ENCODE results near the gene CPNE9.
"Not testable (repeated sequence)": the region's sequence is repeated elsewhere in the genome, so short reads cannot be mapped to it uniquely, and the experiment has no call there.

CPNE9 gene

DNA sequence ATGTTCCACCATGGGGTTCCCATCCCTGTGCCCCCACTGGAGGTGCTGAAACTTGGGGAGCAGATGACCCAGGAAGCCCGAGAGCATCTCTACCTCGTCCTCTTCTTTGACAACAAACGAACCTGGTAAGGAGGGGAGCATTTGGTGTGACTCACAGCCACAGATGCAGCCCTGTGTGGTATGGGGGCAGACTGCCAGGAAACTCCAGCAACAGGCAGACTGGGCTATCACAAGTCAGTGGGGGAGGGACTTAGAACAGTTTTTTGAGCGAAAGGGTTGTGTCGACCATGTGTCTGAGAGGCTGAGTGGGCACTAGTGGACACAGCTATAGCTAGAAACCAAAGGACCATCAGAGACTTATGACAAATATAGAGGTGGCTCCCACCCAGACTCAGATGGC is 42.7 kb downstream of the CPNE9 start:
- DNase-seq (ENCODE audit: low read depth in 2 of 2), result peak; percentile 40

DNA sequence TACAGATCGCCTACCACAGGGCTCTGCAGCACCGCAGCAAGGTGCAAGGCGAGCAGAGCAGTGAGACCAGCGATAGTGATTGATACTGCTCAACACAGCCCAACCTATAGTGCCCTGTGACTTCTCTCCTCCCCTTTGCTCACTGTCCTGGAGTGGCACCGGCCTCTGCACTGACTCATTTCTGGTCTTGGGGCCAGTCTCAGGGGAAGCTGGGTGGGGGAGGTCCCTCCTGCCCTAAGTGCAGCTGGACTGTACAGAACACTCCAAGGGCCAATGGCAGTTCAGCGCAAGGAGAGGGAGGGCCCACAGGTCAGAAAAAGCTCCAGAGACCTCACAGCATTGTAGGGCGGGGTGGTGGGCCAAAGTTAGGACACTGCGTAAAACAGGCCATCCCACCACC is 43.6 kb downstream of the CPNE9 start:
- DNase-seq (ENCODE audit: low read depth in 2 of 2), result no peak

DNA sequence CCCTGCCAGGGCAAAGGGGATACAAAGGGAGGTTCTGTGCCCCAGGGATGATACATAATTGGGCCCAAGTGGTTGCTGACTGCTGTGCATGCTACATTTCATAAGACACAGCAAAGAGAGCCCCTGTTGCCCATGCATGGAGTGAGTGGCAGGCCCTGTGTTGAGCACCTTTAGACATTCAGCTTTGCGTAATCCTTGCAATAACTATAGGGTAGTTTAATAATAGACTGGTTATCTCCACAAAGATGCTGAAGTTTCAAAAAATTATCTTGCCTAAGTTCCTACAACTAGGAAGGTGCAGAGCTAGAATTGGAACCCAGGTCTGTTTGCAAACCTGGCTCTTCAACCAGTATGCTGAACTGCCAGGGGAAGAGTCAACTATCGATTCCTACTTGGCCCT is 44.4 kb downstream of the CPNE9 start:
- no peak for DNase-seq (ENCODE audit: low read depth in 2 of 2)

DNA sequence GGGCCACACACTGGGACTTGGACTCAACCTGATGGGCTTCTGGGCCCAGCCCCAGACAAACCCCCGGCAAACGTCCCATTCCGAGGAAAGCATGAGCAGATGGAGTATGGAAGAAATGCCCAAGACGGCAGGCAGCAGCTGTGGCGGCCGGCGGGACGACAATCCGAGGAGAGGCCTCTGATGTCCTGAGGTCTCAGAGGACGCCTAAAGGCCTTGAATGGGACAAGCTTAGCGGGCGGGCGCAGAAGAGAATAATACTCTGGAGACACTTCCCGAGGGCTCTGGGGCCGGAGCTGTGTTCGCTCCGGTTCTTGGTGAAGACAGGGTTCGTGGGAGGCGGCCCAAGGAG is 45.6 kb downstream of the CPNE9 start:
- DNase-seq (ENCODE audit: low read depth in 2 of 2), result no peak

DNA sequence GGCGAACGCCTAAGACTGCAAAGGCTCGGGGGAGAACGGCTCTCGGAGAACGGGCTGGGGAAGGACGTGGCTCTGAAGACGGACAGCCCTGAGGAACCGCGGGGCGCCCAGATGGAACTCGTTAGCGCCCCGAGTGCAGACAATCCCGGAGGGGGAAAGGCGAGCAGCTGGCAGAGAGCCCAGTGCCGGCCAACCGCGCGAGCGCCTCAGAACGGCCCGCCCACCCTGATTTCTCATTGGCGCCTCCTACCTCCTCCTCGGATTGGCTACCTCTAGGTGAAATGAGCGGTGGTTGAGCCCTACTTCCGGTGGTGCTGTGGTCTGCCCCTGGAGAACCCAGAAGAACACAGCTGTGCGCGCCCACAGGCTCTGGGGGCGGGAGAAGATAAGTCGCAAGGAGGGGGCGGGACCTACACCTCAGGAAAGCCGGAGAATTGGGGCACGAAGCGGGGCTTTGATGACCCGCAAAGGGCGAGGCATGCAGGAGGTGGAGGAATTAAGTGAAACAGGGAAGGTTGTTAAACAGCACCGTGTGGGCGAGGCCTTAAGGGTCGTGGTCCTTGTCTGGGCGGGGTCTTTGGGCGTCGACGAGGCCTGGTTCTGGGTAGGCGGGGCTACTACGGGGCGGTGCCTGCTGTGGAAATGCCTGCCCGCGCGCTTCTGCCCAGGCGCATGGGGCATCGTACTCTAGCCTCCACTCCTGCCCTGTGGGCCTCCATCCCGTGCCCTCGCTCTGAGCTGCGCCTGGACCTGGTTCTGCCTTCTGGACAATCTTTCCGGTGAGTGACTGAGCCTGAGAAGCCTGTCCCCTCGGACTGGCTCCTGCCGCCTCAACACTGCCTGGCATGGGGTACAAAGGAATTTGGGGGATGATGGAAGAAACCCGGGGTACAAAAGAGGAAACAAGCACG is 46.3 kb downstream of the CPNE9 start, which contains the start of gene OGG1:
Gene OGG1, plus strand, starts transcription at position 308 of the 911 bp plus-strand sequence. Its CDS starts 335 bp downstream, at position 643.
- peak; percentile 98 for DNase-seq (ENCODE audit: low read depth in 2 of 2)

DNA sequence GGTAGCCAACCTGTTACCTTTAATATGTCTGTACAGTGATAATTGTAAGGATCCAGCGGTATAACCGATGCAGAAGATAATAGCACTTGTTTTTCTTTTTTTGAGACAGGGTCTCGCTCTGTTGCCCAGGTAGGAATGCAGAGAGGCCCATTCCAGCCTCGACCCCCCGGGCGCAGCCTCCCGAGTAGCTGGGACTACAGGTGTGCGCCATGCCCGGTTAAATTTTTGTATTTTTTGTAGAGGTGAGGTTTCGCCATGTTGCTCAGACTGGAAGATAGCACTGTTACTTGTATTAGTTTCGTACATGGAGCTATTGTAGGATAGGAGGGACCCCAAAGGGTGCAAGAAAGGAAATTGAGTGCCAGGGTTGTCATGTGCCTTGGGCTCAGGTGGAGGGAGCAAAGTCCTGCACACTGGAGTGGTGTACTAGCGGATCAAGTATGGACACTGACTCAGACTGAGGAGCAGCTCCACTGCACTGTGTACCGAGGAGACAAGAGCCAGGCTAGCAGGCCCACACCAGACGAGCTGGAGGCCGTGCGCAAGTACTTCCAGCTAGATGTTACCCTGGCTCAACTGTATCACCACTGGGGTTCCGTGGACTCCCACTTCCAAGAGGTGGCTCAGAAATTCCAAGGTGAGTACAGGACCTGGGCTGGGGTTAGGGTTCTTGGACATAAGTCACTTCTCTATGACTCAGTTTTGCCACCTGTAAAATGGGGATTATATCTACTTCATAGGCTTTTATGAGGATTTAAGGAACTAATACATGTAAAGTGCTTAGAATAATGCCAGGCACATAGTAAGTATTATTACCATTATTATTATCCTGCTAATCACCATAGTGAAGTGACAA is 47.2 kb downstream of the CPNE9 start:
- no peak for DNase-seq (ENCODE audit: low read depth in 2 of 2)

DNA sequence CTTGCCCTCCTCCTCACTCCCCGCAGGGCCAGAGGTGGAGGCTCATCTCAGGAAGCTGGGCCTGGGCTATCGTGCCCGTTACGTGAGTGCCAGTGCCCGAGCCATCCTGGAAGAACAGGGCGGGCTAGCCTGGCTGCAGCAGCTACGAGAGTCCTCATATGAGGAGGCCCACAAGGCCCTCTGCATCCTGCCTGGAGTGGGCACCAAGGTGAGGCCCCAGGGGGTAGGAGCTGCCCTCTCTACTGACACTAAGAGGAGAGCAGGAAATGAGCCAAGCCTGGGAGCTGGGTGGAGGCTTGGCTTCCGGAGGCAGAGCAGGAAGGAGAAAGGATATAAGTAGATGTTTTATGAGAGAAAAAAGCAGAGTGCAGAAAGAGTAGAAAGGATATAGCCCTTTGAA is 51.0 kb downstream of the CPNE9 start:
- DNase-seq (ENCODE audit: low read depth in 2 of 2), result no peak

DNA sequence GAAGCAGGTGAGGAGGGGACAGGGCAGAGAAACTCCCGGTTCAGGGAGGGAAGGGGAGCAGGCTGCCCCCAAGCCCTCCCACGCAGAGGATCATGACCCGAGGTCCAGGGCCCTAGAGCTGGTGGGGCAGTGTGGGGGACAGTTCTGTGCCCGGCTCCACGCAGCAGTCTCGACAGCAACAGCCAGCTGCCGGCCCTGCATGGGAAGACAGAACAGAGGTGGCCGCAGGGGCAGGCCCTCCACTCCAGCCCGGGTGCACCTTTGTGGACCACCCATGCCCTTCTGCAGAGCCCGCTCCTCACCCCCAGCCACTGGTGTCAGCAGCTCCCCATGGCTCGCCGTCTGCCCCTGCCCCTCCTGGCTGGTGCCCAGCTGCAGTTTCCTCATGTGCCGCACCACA is 53.8 kb downstream of the CPNE9 start:
- no peak for DNase-seq (ENCODE audit: low read depth in 2 of 2)

DNA sequence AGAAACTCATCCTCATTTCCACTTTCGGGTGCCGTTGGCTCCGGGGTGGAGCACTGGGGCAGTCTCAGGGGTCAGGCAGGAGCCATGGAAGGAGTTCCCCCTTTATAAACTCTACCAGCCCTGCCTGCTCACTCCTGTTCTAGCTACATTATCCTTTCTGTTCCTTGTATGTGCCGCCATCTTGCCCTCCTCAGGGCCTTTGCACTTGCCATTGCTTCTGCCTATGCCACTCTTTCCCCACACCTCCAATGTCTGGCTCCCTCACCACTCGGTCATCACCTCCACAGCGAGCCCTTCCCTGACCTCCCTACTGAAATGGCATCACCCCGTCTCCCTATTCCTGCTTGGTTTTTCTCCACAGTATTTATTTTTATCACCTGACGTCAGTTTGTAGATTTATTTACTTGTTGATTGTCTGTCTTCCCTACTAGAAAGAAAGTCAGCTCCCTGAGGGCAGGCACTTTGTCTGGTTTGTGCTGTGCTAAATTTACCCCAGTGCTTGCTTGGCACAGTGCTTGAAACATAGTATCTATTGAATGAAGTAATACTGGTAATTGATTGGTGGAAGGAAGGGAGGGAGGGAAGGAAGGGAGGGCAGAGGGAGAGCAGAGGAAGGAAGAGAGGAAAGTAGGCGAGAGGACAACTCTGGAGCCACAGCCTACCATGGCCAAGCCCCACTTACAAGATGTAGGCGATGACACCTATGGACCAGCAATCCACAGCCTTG is 57.3 kb downstream of the CPNE9 start:
- DNase-seq (ENCODE audit: low read depth in 2 of 2), result no peak

DNA sequence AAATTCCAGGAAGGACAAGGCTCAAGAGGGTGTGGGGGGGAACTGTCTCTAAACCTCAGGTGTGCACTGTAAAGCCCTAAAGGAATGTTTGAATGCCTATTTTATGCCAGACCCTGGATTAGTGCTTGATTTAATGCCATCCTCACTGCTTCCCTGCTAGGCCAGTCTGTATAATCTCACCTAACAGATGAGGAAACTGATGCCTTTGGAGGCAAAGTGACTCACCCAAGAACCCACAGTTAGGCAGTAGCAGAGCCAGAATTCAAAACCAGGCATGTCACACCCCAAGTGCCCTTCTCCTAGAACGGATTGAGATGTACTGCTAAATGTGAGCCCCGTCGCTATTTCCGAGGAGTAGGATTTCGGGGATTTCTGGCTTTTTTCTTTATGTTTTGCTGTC is 58.3 kb downstream of the CPNE9 start:
- no peak for DNase-seq (ENCODE audit: low read depth in 2 of 2)

DNA sequence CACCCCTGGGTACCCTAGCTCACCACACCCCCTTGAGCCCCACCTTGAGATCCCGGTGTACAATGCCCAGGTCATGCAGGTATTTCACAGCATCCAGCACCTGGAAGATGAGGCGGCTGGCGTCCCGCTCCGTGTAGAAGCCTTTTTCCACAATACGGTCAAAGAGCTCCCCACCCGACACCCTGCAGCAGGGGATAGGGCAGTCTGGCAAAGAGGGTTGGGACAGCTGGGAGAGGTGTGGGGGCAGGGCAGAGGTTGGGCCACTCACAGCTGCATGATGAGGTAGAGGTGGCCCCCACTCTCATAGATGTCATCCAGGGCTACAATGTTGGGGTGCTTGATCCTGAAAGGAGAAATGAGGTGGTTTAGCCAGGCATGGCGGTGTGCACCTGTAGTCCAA is 59.2 kb downstream of the CPNE9 start:
- DNase-seq (ENCODE audit: low read depth in 2 of 2), result no peak

DNA sequence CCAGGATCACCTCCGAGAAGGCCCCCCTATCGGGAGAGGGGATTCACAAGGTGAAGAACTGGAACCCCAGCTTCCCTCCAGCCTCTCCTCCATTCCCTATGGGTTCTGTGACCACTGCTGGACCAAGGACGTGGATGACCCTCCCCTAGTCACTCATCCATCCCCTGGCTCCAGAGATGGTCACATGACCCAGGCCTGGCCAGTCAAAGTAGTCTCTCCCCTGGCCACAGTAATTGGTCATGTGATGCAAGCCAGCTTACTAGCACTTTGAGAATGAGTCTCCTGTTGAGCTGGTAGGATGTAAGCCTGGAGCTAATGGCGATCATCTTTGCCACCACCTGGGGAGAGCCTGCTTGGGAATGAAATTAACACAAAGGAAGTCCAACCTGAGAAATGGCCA is 62.2 kb downstream of the CPNE9 start:
- no peak for DNase-seq (ENCODE audit: low read depth in 2 of 2)

DNA sequence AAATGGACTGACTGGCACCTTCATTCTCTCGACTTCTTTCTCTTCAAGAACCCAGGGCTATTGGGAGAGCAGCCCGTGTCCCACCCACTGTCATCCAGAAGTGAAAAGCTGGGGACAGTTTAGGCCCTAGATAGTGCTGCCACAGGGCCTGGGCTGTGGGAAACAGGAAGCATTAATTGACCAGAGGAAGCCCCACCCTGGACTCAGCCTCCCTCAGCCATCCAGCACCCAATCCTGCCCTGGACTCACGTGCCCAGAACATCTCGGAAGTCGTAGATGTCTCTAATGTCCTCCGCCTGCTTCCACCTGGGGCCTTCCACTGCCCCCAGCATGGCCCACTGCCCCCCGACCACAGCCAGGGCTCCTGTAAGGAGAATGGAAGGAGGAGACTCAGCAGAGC is 63.8 kb downstream of the CPNE9 start:
- no peak for DNase-seq (ENCODE audit: low read depth in 2 of 2)

DNA sequence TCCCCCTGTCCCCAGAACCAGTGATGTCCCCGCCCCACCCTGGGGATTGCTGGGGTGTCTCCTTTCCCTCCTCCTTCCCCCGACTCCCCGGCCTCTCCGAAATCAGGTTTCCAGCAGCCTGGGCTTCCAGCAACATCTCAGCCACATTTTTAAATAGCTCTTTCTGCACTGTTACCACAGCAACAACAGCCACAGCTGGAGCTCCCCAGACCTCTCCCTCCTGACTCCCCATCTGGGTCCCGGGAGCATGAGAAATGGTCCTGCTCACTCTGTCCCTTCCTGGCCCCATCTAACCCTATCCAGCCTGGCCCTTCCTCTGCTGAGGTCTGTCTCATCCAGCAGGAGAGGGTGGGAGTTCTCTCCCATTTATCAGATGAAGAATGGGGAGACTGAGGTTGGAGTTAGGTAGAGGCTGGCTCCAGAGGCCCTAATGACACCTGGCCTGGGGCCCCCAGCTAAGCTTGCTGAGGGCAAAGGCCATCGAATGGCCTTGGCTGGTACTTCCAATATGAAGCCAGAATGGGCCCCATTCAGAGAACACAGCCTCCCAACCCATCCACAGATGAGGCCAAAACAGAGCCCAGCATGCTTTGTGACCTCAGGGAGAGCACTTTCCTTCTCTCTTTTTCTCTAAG is 64.6 kb downstream of the CPNE9 start:
- DNase-seq (ENCODE audit: low read depth in 2 of 2), result no peak

DNA sequence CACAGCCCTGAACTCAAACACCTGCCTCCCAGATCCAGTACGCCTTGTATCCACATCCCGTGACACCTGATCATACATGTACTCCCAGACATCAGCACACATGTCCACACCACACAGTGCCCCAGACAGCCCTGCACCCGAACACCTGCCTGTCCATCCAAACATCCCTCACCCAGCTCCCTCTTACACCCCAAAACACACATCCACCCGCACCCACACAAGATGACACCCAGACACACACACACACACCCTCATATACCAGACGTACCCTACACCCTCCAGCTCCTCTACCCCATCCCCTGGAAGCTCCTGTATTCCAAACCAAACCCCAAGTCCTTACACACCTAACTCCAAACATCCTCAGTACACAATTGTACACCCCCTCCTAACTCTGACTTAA is 65.4 kb downstream of the CPNE9 start:
- no peak for DNase-seq (ENCODE audit: low read depth in 2 of 2)

DNA sequence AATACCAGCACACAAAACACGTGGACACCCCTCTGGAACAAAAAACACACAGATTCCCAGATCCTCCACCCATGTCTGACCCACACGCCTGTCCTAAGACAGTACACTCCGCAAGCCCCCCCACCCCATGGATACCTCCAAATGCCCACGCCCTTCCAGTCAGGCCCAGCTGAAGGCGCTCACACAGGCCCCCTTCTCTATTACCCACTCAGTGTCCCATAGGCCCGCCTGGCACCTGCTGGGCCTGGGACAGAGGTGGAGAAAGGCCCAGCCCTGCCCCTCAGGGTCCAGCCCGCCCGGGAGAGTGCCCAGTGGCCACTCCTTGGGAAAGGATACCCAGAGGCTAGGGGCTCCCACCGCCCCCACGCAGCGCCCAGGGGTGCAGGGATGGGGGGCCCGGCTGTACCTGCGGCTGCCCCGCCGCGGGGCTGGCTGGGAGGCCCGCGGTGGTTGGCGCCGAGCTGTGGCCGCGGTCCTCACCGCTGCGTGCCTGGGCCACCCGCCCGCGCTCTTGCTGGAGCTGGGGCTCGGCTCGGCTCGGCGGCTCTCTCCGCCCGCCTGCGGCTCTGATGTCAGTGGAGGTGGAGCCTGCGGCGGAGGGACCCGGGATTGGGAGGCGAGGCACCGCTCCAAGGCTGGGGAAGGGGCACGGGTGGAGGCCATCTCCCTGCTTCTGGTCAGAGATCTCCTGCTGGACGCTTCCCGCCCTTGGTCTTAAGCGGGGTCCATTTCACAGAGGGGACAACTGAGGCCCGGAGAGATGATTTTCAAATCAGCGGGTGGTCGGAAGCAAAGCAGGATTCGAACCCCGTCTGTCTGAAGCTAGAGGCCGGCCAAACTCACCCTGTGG is 66.0 kb downstream of the CPNE9 start, which contains the start of gene CAMK1:
Gene CAMK1, minus strand, starts transcription at position 522 of the 850 bp plus-strand sequence. CDS start 2,198 bp downstream, outside the sequence.
- peak; percentile 28 to 33 for DNase-seq (ENCODE audit: low read depth in 2 of 2)

DNA sequence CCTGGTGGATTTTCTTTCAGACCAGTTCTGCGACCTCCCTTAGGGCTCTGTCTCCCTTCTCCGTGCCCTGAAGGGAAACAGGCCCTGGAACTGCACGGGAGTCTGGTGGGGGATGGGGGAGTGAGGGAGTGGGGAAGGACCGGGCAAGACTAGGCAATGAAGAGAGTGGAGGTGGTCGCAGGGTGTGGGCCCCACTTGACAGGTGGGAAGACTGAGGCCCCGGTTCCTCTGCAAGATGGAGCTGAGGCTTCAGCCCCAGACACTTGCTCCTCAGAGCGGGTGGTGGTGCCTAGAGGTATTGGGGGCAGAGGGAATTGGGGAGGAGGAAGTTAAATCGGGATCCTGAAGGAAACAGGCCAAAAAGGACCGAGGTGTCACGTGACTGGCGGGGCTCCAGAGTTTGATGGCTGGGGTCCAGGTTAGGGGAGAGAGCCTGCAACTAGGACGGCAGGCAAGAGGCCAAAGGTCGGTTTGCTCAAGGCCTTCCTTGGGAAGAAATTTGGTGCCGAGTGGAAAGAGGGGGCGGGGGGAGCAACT is 66.7 kb downstream of the CPNE9 start:
- no peak for DNase-seq (ENCODE audit: low read depth in 2 of 2)

DNA sequence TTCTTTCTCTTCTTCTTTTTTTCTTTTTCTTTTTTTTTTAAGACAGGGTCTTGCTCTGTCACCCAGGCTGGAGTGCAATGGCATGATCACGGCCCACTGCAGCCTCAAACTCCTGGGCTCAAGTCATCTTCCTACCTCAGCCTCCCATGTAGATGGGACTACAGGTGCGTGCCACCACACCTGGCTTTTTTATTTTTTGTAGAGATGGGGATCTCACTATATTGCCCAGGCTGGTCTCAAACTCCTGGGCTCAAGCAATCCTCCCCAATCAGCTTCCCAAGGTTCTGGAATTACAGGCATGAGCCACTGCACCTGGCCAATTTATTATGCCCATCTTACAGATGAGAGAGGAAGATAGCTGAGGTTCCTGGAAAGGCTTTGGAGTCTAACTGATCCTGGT is 67.4 kb downstream of the CPNE9 start:
- not testable (repeated sequence) for DNase-seq (ENCODE audit: low read depth in 2 of 2)

DNA sequence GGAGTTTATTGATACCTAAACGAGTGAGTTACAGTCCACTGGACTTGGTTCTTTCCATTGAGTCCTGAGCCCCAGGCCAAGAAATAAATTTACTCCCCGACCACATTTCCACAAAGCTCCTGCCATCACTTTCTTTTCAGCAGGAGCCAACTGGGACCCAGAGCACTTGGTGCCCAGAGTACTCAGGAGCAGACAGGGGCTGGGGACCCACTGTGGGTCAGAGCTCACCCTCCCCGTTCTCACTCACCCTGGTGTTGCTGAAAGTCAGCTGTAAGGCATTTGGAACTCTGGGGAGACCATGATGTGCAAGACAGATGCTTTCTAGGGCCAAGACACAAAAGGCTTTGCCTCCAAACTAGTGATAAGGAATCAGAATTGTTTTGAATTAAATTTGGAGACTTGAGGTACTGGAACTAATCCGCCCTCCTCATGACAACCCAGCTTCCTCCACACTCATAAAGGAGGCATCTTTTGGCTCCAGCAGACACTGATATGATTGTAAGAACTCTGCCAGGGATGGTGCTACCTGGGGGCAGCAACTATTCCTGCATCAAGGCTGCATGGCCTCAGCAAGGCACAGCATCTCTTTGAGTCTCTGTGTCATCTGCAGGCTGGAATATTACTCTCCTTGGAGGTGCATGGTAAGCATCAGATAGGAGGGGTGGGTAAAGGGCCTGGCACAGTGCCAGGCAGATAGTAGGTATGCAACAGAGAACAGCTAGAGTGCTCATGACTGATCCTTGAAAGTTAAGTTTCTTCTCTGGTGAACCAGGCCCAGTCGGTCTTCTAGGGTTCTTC is 73.5 kb downstream of the CPNE9 start:
- DNase-seq (ENCODE audit: low read depth in 2 of 2), result no peak

DNA sequence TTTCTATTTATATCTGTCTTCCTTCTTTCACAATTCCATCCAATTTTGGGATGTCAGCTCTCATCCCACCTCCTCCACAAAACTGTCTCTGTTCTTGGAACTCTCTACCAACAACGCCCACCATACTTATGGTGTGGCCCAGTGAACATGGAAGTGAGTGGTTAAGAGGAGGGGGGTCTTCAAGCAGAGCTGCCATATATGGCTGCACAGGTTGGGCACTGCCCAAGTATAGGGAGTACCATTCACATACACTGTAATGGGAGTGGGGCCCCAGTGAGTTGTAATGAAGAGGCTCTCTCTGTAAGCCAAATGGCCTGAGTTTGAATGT is 74.0 kb downstream of the CPNE9 start:
- no peak for DNase-seq (ENCODE audit: low read depth in 2 of 2)
